Activated T-cell treated with anti-CD3 and anti-CD28 coated beads, Interleukin-2, amount 50 U/mL, for 48 hours (primary cell): ENCODE results near the gene CDK19.

Source experiments
- DNase-seq, 2 experiments: peaks; one replicate each; pipeline ENCODE4 v3.0.0-alpha.2; 2020

Gene CDK19

DNA sequence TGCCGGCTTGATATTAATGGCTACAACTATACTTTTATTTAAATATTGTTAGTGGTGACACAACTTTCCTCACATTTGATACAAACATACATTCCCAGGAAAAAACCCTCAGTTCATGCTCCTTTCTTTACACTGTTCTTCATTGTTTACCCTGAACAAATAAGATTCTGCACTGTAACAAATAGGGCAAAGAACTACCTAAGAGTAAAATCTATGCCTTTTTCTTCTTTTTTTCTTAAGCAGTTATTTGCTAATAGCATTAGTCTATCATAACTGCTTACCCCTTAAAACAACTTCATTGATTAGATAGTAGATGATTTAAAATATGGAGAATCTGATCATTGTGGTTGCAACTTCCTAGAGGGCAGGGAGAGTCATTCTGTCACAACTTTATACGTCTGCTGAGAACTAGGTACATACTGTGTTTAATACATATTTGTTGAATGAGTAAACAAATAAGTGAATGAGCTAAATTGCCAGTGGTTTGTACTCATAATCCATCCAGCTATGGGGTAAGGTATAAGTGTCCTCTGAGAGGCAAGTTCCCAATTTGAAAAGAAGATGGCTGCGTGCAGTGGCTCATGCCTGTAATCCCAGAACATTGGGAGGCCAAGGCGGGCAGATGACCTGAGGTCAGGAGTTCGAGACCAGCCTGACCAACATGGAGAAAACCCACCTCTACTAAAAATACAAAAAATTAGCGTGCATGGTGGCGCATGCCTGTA is 161.0 kb downstream of the CDK19 start:
- no peak for DNase-seq

DNA sequence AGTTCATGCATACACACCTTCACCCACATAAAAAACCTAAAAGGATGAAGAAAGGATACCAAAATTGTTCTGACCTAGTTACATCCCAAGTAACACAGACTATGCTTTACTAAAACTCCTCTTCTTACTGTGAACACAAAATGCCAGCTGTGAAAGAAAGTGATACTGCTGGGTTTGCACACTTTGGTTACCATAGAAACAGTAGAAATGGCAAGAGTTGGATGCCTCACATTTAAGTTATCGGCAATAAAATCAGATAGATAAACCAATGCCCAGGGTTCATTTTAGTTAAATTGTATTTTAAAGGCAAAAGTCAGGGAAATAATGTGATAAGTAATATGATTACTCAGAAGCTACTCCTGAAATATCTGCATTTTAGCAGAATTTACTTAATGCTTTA is 161.9 kb downstream of the CDK19 start:
- DNase-seq, result no peak

DNA sequence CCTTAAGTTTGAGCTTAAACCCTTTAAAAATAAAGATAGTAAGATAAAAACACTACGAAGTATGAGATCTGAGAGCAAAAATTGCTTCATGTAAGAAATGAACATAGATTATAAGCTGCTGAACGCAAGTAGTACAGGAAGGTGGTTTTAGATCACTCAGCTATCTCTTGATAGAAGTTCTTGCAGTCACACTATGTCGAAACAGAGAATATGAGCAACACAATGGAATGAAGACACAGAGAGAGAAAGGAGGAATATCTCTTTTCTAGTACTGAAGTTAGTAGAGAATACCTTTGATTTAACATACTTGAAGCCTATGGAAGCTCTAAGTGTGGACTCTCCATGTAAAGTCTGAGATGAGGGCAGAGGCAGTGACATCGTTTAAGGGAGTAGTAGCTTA is 162.7 kb downstream of the CDK19 start:
- DNase-seq, result no peak

DNA sequence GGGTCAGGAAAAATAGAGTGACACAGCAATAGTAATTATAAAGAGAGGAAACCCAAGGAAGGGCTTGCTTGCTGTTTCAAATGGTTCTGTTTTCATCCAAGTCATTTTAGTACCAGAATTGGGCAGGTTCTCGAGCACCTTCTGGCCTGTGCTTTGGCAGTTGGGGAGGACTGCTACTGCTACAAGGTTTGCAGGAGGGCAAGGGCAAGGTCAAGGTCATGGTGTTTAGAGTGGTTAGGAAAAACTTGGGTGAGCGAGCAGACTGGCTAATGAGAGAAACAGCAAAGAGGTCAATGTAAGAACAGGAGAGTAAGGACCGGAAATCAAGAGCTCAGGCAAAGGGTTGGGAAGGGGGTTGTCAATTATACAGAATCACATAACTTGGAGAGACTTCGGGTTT is 164.5 kb downstream of the CDK19 start:
- no peak for DNase-seq

DNA sequence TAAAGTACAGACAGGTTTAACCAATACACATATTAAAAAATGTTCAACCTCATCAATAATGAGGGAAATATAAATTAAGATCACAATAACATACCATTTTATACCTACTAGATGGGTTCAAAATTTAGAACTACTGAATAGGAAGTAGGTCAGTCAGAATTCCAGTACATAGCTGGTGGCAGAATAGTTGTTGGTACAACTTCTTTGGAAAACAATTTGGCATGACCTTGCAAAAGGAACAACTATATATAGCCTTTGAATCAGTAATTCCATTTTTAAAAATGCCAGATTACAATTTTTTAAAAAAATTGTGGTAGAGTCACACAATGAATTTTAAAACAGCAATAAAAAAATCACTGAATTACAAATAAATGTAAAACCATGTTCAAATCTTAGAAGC is 165.6 kb downstream of the CDK19 start:
- DNase-seq, result no peak

DNA sequence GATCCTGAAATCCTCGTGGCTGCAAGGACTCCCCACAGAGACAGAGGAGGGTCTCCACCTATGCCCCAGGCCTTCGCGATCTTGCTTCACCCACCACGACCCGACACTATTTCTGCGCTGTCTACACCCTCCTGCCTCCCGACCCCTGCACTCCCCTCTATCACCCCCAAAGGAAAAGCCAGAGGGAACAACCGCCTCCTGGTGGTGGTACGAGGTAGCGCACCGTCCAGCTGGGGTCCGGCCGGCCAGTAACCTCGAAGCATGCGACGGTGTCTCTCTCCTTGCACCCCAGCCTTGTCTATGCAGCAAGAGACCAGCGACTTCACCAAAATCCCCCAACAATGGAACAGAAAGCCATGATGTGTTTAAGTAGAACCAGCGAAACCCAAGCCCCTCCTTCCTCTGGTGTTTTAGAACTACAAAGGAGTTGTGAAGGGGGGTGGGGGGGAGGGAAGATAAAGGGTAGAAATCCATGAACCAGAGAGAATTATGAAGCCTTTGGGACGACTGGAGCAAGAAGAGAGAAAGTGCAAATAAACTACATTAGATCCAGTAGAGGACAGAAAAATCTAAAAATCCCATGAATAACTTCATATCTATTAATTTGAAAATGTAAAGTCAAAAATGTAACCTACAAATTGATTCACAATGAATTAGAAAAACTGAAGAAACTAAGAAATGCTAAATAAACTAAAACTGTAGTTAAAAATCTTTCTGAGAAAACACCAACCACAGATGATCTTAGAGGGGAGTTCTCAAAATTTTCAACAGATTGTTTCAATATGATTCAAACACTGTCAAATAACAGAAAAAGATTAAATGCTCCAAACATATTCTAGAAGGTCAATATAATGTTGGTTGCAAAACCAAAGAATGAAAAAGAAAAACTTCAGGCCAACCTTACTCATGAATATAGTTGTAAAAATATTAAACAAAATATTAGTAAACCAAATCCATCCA is 168.0 kb downstream of the CDK19 start:
- peak in 1 of 2 experiments; percentile 24 for DNase-seq

DNA sequence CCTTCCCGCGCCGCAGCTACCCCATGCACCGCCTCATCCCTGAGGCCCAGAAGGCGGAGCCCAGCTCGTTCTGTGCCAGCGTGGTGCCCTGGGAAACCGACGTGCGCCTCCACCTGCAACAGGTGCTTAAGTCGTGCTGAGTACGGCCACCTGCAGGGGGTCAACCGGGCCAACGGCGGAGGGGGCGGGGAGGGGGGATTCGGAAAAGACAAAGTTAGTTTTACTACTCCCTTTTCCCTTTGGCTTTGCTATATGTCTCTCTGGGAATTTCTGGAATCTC is 168.9 kb downstream of the CDK19 start:
- no peak for DNase-seq

DNA sequence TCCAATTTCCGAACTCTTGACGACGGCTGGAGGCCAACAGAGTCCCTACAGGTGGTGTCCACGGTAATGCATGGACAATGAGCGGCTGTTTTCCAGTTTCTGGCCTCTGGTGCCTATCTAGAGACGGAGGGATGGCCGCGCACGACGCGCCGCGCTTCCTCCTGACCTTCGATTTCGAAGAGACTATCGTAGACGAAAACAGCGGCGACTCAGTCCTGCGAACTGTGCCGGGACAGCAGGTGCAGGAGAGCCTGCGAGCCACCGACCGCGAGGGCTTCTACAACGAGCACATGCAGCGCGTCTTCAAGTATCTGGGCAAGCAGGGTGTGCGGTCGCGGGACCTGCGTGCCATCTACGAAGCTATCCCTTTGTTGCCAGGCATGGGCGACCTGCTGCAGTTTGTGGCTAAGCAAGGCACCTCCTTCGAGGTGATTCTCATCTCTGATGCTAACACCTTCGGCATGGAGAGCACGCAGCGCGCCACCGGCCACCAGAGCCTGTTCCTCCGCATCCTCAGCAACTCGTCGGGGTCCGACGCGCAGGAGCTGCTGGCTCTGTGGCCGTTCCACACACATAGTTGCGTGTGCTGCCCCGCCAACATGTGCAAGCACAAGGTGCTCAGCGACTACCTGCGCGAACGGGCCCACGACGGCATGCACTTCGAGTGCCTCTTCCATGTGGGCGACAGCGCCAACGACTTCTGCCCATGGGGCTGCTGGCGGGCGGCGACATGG is 169.4 kb downstream of the CDK19 start:
- DNase-seq, result no peak

DNA sequence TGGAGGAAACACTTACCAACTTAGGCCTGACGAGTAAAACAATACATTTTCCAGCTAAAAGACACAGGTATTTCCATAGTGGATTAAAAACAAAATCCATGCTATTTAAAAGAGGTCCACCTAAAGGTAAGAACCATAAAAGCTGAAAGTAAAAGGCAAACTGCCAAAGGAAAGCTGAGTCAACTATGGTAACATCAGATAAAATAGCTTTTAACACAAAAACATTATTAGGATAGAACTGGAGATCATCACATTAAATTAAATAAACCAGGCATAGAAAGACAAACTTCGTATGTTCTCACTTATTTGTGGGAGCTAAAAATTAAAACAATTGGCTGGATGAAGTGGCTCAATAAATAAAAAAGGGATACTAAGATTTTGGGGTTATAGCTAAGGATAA is 172.1 kb downstream of the CDK19 start:
- DNase-seq, result no peak

DNA sequence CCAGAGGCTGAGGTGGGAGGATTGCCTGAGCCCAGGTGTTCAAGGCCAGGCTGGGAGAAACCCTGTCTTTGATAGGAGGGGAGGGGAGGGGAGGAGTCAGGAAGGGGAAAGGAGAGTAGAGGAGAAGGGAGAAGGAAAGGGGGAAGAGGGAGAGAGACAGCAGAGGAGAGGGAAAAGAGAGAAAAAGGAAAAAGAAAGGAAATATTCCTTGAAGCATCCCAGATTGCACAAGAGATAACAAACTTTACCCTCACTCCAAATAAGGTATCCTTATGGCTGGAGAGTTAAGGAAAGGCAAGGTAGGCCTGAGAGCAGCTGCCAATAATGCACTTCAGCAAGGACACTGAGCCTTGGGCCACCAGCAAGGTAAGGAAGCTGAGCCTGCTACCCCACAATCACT is 172.6 kb downstream of the CDK19 start:
- no peak for DNase-seq

DNA sequence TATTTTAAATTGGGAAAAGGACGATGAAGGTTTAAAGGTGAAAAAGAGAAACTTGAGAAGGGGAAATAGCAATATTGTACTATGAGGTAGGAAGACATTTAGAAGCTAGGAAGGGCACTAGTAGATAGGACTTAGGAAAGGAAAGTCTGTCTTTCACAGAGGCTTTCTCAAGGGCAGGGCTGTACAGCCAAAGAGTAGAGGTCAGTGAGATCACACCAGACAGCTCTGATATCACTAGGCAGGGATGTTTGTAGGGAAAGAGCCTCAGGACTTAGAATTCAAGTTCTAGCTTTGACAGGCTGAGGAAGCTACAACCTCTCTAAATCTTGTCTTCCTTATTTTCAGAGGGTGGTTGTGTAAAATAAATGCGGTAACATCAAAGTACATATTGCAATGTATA is 178.5 kb downstream of the CDK19 start:
- no peak for DNase-seq

DNA sequence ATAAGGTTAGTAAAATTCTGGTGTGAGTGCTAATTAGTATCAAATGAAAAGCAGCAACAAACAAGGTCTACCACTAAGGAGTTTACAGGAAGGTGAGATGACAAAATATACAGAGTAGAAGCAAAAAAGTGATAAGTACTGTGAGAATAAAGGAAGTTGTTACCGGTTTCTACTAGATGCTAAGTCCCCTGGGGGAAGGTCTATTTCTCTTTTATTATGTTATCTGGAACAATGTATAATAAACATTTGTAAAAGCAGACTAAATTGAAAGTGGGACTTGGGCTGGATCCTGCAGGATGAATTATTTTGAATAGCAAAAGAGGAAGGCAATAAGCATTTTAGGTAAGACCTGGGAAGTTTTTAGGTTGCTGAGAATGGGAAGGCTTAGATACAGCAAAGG is 180.2 kb downstream of the CDK19 start:
- DNase-seq, result no peak

DNA sequence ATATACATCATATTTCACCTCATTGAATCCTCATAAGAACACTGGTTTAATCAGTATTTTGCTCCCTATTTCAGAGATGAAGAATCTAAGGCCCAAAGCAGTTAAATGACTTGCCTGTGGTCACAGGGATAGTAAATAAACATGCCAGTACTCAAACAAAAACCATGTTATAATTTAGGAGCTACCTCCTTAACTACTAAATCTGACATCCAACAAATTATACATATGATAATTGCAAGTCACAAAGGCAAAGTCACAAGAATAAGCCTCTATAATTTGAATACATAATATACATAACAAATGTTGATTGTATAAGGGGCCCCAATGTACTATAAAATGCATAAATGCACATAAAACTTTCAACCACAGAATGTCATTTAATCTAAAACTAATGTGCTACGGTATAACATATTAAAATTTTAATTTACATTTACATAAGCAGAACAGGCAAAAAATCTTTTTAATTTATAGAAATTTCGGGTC is 181.5 kb downstream of the CDK19 start:
- no peak for DNase-seq

DNA sequence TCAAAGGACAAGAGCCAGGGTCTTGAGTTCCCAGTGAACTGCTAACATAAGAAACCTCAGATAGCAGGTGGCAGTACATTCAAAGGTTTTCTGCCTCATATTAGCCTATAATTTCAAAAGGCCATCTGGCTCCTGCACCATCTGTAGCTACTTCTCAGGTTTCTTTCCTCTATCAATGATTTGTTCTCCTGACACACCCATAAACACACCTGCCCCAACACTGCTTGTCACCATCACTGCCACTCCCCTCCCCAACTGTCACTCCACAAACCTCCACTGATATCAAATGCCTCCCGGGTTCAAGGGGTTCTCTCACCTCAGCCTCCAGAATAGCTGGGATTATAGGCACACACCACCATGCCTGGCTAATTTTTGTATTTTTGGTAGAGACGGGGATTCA is 186.1 kb downstream of the CDK19 start:
- no peak for DNase-seq

DNA sequence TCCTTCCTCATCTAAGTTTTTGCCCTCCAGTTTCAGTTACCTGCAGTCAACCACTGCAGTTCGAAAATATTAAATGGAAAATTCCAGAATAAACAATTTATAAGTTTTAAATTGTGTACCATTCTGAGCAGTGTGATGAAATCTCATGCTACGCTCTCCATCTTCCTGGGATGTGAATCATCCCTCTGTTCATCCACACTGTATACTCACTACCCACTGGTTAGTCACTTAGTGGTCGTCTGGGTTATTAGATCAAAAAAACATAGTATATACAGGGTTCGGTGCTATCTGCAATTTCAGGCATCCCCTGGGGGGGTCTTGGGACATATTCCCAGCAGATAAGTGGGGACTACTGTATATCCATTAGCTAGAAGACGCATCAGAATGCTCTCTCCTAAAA is 186.9 kb downstream of the CDK19 start:
- DNase-seq, result no peak

DNA sequence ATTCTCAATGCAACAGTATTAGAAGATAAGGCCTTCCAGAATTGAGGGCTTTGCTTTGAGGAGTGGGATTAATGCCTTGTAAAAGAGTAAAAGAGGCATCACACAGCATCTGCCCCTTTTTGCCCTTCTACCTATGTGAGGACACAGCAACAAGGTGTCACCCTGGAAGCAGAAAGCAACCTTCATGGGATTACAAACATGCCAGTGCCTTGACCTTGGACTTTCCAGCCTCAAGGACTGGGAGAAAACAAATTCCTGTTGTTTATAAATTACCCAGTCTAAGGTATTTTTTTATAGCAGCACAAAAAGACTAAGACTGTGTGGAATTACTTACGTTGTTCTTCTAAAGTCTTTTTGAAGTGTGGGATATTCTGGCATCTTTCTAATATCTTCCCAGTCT is 188.8 kb downstream of the CDK19 start:
- DNase-seq, result no peak

DNA sequence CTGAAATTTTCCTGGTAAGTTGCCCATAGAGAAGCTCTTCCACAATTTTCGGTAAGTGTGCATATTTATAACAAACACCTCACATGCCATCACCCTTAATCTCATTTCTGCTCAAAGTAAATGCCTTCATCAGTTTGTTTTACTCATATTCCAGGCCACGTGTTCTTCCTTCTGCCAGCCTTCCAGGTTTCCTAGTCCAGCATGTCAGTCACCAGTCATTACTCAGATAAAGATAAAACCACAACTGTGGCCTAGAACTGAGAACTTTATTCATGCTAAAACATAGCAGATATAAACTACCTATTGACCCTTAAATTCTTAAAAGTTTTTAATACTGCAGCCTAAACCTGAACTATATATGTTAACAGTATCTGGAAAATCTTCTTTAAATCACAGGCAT is 189.4 kb downstream of the CDK19 start:
- no peak for DNase-seq

DNA sequence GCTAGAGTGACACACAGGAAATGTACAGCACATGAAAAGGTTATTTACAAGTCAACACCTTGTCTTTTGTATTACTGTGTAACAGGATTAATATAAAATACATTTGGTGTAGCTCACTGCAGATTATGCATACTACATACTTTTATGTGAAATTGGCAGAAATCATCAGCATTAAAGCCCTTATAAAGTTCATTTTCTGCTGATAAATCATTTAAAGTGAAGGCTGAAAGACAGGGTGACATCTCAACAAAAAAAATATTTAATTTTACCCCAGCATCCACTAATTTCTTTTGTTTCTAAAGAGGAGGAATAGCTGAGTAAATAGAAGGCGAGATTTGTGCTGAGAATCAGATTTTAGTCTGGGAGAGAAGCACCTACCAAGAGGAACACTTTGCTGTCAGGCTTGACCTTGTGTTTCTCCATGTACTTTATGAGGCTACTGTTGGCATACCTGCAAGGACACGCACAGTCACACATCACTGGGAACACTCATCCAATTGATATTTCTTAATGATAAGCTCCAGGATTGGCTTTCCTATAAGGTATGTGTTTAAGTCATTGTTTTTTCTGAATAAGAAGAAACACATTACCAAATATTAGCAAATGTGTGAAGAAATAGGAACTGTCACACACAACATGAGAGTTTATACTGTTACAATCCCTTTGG is 192.2 kb downstream of the CDK19 start:
- no peak for DNase-seq

DNA sequence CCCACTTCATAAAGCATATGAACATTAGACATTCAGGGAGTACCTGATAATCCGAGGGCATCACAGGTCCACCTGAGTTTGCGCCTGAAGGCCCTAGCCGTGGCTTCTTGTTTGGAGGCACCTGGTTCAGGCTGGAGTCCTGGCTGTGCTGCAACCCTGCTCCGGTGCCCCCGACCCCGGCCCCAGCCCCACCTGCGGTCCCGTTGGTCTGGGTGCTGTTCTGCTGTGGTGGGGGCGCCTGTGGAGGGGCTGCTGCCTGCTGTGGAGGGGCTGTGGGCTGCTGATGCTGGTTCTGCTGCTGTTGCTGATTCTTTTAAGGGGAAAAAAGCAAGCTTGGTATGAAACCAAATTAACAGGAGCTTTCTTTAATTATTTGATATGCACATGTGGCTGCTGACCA is 194.2 kb downstream of the CDK19 start:
- no peak for DNase-seq

DNA sequence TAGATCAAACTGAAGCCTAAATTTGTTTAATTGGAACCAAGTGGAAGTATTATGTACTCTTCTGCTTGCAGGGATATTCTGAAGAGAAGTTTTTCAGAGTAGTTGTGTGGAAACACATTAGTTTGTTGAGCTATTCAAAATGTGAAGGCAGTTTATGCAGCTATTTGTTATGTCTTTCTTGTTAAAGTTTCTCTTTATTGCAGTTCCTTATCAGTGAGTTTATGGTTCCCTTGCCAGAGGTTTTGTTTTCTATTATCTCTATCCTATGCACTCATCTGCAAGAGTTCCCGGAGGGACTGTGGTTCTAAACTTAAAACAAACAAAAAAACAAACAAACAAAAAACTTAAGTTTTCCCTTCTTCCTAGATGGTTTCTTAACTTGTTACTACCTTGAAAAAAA is 195.2 kb downstream of the CDK19 start:
- no peak for DNase-seq

DNA sequence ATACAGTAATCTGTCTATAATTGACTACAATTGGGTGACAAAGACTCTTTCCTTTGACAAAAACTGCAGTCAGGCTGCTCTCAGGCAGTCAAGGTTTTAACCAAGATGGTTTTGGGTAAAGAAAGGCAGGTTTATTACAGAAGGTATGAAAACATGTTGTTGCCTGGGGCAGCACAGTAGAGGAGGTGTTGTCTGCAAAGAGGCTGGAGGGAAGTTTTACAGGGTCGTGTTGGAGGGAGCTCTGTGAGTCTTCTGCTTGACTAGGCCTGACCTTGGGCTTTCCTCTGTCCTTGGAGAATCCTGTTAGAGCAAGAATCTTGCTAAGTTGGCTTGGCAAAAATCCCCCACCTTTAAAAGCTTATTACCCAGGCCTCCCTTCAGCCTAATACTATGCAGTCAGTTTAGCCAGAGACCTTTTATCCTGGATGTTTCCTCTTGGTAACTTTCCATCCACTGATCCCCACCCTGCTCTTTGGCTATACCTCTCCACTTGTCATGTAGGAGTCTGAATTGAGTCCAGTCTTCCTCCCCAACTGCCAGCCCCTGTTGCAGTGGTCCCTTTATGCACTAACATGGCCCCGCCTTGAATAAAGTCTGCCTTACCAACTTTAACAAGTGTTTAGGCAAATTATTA is 195.9 kb downstream of the CDK19 start:
- no peak for DNase-seq

DNA sequence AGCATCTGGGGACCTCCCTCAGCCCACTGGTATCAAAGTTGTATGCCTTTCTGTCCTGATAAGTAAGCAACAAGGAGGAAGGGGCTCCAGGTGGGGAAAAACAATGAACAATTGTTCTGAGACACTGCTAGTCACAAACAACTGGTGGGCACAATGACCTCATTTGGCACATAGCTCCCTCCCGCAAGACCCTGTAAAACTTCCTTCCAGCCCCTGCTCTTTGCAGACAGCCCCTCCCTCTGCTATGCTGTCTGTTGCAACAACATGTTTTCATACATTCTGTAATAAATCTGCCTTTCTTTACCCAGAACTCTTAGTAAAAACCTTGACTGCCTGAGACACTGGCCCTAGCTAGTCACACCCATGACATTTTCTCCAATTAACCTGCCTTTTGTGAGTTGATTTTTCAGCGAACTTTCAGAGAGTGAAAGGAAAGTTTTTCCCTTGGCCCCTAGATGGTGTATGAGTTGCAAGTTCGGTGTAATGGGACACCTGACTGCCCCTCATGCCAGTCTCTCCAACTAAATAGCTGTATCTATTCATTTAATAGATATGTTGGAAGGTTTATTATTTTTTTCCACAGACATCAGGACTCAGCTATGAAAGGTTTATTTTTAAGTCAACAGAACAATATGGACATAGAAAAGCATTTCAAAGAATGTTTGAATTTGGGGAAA is 196.5 kb downstream of the CDK19 start:
- DNase-seq, result no peak
